Activated naive CD4-positive, alpha-beta T cell treated with anti-CD3 and anti-CD28 coated beads, Interleukin-2, amount 10 ng/mL, durations not matched to agents 7 days and 5 days (primary cell): ENCODE measurements around the gene AXIN2.

ENCODE experiments used
- CTCF ChIA-PET: fragments of 350-600 bp; sonication (Branson Sonifier 250); formaldehyde crosslinking; loops from one replicate; lab custom pipeline; 2021; ENCODE audit warnings: antibody characterized with exemption; lab: Charles Lee
- DNase-seq: peaks from one replicate; pipeline ENCODE4 v3.0.0-alpha.2; 2020
- H3K27ac Mint-ChIP-seq: one replicate; pipeline ENCODE4 v1.8.0; 2021; ENCODE audit warnings: mild to moderate bottlenecking, moderate library complexity, mixed read lengths
- H3K27me3 Mint-ChIP-seq: one replicate; pipeline ENCODE4 v1.8.0; 2021; ENCODE audit warnings: mild to moderate bottlenecking, mixed read lengths
- H3K36me3 Mint-ChIP-seq: one replicate; pipeline ENCODE4 v1.8.0; 2021; ENCODE audit warnings: mixed read lengths
- H3K4me1 Mint-ChIP-seq: one replicate; pipeline ENCODE4 v1.8.0; 2021; ENCODE audit warnings: mixed read lengths
- H3K4me3 Mint-ChIP-seq: one replicate; pipeline ENCODE4 v1.8.0; 2021; ENCODE audit warnings: mild to moderate bottlenecking, moderate library complexity, mixed read lengths
- H3K9me3 Mint-ChIP-seq: one replicate; pipeline ENCODE4 v1.8.0; 2021; ENCODE audit warnings: mixed read lengths

Gene AXIN2

DNA sequence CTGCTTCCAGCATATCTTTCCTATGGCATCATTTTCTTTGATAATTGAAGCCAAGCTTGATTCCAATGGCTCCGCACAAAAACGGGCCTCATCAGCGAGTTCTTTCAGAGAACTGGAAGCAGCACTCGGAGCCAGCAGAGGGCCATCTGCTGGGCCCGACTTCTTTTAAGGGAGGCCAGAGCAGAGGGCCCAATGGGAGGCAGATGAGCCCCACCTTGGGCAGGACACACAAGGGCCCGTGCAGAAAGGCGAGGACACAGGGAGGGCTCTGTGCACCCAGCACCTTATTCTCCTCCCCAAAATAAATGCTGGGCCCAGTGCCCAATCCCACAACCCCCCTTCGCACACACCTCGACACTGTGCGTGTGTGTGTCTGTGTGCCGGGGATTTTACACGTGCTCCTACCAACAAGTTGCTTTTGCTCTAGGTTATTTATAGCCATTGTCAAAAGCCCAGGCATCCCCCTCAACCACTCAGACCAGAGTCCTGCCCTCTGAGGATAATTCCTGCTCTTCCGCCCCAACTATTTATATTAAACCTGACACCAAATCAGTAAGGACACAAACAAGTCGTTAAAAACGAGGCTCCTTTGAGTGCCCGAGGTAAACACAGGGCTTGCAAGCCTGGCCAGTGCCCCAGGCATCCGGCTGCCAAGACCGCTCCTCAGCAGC, 6.8 kb downstream of the AXIN2 start:
- Mint-ChIP-seq H3K36me3 (peaks cover 29% of the 10 kb centered on the region), H3K9me3 (no peaks in the 10 kb centered on the region), H3K27ac (no peak overlapping the region), H3K4me3 (no peak overlapping the region), H3K4me1 (peaks cover 30% of the 10 kb centered on the region), H3K27me3 (no peaks in the 10 kb centered on the region)
- DNase-seq = no peak
- CTCF ChIA-PET = interaction anchor here (1.3 to 5.4 kb wide), 3 partner anchors 16 to 611 kb away, joined by 3 to 40 read pairs (median 4); no protein-coding TSS in a partner anchor

DNA sequence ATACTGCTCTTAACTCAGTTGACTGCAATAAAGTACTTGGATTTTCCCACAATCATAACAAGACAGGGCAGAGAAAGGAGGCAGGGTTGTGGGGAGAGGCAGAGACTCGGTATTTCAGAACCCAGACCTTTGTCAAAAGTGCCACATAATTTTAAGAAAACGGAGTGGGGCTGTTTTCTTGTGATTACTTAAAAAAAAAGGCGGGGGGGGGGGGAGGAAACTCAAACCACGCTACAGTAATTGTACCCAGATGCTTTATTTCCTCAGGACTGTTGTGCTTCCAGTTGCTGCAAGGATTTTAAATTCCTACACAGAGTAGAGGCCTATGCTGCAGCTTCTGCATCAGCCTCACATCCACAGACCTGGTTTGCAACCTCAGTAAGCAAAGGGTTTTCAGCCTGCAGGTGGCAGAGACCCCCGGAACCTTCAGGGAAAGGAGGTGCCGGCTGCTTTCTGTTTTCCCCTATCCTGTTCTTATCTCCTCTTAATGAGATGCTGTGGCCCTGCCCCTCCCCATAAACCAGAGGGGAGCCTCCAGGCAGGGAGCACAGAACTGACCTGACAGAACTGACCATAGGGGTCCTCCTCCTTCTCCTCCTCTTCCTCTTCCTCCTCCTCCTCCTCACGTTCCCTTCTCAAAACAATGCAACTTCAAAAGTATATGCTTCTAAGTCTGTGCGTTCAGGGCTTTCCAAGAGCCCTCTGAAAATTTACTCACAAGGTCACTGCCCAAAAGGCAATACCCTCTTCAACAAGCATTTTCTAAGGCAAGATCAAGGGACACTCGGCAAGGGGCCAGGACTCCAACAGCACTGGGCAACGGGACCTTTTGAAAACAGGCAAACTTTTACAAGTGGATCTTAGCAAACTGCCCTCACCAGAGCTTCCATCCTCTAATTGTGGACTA, 7.5 kb downstream of the AXIN2 start:
- CTCF ChIA-PET = interaction anchor here (5.4 kb wide), 1 partner anchor 259 kb away, joined by 40 read pairs; no protein-coding TSS in a partner anchor
- Mint-ChIP-seq H3K9me3 (no peaks in the 10 kb centered on the region), H3K4me1 (peaks cover 30% of the 10 kb centered on the region), H3K4me3 (no peak overlapping the region), H3K27ac (no peak overlapping the region), H3K36me3 (peaks cover 32% of the 10 kb centered on the region), H3K27me3 (no peaks in the 10 kb centered on the region)
- no peak for DNase-seq

DNA sequence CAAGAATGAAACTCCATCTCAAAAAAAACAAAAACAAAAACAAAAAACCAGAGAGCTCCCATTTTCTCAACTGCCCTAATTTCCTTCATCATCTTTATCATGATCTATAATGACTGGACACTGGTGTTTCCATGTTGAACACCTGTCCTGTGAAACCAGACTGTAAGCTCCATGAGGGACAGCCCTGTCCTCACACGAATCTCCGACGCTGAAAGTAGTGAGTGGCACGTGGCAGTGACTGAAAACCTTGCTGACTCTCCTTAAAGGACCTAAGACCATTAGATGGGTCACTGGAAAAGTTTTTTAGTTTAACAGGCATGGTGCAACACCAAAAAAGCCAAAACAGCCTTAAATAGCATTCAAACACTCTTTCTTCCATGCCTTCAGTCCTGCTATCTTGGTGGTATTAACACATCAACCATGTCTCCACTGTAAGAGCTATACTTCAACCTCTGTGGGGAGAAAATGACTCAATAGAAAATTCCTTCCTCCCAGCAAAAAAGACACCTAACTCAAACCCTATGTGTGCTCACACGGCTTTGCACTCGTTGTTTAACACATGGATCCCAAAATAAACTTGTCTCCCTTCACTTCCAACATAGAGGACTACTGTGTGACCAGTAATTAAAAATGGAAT, 8.3 kb downstream of the AXIN2 start:
- Mint-ChIP-seq H3K36me3 (peaks cover 40% of the 10 kb centered on the region), H3K4me3 (no peak overlapping the region), H3K9me3 (no peaks in the 10 kb centered on the region), H3K27me3 (no peaks in the 10 kb centered on the region), H3K4me1 (peaks cover 36% of the 10 kb centered on the region), H3K27ac (no peak overlapping the region)
- CTCF ChIA-PET = interaction anchor here (5.4 kb wide), 1 partner anchor 258 kb away, joined by 40 read pairs; no protein-coding TSS in a partner anchor
- no peak for DNase-seq

DNA sequence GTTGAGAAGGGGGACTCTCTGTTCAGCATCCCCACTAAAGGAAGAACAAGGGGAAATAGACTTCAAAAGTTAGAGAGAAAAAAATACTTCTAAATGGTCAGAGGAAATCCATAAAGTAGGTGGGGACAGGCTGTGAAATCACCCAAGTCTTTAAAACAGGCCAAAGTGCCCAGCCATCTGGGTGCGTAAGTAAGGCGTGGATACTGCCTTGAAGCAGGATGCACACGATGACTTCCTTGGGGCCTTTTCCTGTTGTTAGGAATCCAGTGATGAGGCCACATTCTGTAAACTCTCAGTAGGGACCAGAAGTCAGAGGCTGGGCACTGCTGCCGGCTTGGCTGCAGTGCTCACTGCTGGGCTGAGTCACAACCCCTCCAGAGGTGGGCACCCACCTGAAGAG, 9.2 kb downstream of the AXIN2 start:
- no peak overlapping the region for H3K27ac Mint-ChIP-seq
- DNase-seq = no peak
- no peaks in the 10 kb centered on the region for H3K9me3 Mint-ChIP-seq
- CTCF ChIA-PET = no interaction called here
- peaks cover 46% of the 10 kb centered on the region for H3K36me3 Mint-ChIP-seq
- no peaks in the 10 kb centered on the region for H3K27me3 Mint-ChIP-seq
- peaks cover 44% of the 10 kb centered on the region for H3K4me1 Mint-ChIP-seq
- H3K4me3 Mint-ChIP-seq = no peak overlapping the region

DNA sequence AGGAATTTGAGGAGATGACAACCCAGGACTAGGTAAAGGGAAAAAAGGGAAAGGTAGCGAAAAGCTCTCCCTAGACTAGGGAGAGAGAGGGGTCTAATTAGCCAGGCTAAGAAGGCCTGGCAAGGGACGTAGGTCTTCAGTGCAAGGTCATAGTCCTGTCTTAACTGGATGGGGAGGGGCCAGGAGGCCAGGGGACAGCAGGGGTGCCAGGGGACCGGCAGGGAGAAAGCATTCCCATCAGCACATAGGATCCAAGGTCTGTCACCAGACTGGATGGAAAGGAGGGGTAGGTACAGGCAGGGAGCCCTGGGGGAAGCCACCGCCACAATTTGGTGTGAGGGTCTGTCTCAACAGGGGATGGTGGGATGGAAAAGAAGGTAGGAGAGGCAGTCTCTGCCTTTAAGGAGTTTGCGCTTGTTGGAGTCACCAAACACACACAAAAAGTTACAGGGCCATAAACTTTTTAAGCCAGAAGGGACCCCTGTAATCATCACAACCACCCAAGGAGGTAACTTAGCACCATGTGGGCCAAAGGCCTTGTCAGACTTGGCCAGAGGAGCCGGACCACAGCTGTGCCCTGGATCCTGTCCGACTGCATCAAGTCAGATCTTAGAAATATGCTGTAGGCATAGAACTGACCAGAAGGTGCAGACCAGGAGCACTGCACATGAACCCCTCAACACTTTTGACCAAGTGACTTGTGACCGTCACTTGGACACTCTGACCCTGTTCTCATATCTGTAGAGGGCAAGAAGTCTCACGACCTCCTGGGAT, 10.0 kb downstream of the AXIN2 start:
- H3K27ac Mint-ChIP-seq = no peak overlapping the region

DNA sequence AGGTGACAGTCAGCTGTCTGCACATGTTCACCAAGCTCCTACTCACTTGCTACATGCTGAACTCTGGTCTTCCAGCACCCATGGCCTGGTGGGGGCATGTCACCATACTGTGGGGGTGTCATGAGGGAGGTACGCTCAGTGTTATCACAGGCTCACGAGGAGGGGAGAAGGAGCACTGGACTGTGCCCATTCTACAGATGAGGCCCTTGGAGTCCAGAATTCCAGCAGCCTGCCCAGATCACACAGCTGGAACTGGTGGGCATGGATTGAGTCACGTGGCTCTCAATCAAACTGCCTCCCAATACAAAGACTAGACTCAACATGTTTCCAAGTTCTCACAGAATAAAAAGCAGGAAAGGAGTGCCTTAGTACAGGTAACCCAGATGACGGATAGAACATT, 10.7 kb downstream of the AXIN2 start:
- Mint-ChIP-seq H3K27me3 (no peaks in the 10 kb centered on the region), H3K36me3 (peaks cover 55% of the 10 kb centered on the region), H3K4me3 (no peak overlapping the region), H3K9me3 (no peaks in the 10 kb centered on the region), H3K4me1 (peaks cover 56% of the 10 kb centered on the region), H3K27ac (no peak overlapping the region)
- CTCF ChIA-PET = no interaction called here
- DNase-seq = no peak

More for the DNA sequence above, 10.0 kb downstream of the AXIN2 start:
- no peaks in the 10 kb centered on the region for H3K9me3 Mint-ChIP-seq
- H3K4me3 Mint-ChIP-seq = no peak overlapping the region
- H3K4me1 Mint-ChIP-seq = peaks cover 52% of the 10 kb centered on the region
- H3K36me3 Mint-ChIP-seq = peaks cover 51% of the 10 kb centered on the region
- no peak for DNase-seq
- CTCF ChIA-PET = no interaction called here
- H3K27me3 Mint-ChIP-seq = no peaks in the 10 kb centered on the region

DNA sequence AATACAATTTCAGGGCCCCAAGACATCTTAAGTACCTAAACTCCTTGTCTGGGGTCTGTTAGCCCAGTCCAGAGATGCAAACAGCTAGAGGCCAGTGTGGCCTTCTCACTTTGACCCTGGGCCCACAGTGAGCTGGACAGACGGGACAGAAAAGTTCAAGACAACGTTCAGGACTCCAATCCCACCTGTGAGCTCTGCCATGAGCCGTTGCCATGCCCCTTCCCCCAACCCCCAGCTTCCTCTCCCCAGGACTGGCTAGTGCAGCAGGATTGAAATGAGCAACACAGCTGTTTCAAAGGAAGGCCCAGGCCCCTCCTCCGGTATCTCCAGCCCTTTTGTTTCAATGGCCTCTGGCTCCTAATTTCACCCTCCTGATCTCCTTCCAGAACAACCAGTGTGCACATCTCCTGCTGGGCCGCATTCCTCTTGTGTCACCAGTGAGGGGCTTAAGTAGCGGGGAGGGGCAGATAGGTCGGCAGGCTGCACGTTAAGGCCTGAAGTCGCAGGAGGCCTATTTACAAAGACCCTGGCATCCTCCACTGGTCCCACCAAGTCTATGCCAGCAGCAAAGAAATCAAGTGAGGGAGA, 11.3 kb downstream of the AXIN2 start:
- Mint-ChIP-seq H3K4me3 (no peak overlapping the region), H3K36me3 (peaks cover 55% of the 10 kb centered on the region), H3K4me1 (peaks cover 56% of the 10 kb centered on the region), H3K27ac (no peak overlapping the region), H3K9me3 (no peaks in the 10 kb centered on the region), H3K27me3 (no peaks in the 10 kb centered on the region)
- DNase-seq = no peak
- CTCF ChIA-PET = no interaction called here

DNA sequence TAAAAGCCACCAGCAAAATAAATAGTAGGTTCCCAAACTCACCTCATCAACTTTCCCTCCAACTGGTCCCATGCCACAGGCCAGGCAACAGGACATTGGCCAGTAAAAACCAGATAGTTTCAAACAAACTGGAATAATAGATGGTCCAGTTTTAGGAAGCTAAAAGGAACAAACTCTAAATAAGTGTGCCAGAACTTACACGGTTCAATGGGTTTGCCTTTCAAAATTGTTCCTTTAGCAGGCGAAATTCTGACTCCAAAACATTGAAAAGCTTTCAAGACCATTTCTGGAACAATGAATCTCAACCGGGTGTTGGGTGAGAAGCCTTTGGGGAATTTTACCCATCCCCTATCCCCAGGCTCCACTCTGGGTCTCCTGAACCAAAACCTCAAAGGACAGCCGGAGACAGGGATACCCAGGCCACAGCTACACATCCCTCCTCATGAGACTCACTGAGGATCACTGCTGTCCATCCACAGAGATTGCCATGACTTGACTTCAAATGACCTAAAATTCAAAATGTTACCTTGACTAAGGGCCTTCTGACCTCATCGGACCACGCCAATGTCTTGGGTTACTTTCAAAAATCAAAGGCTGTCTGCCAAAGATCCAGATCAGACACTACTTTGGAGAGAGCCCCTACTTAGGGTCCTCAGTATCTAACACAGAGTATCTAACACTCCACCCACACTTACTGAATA, 13.0 kb downstream of the AXIN2 start:
- H3K27me3 Mint-ChIP-seq = no peaks in the 10 kb centered on the region
- no peaks in the 10 kb centered on the region for H3K9me3 Mint-ChIP-seq
- H3K36me3 Mint-ChIP-seq = peaks cover 61% of the 10 kb centered on the region
- peaks cover 51% of the 10 kb centered on the region for H3K4me1 Mint-ChIP-seq
- no peak for DNase-seq
- H3K4me3 Mint-ChIP-seq = no peak overlapping the region
- H3K27ac Mint-ChIP-seq = no peak overlapping the region
- CTCF ChIA-PET = no interaction called here

DNA sequence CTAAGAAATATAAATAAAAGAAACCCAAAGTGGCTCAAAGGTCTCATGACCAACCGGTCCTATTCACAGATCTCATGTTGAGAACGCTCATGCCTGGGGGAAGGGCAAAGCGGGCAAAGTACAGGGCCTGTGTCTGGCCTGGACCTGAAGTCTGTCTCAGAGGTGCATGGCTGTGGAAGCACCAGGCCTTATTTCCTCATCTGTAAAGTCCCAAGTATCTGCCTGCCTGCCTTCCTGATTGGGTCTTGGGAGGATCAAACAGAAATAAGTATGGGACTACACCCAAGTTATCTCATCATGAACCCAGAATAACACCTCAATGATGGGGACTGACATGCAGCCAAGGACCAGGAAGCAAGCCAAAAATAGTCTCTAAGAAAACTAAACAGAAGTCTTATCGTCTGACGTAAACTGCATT, 14.2 kb downstream of the AXIN2 start:
- Mint-ChIP-seq H3K27ac (peak overlapping the region; percentile 82), H3K9me3 (no peaks in the 10 kb centered on the region), H3K27me3 (no peaks in the 10 kb centered on the region), H3K4me1 (peaks cover 42% of the 10 kb centered on the region), H3K4me3 (no peak overlapping the region), H3K36me3 (peaks cover 55% of the 10 kb centered on the region)
- CTCF ChIA-PET = no interaction called here
- no peak for DNase-seq

DNA sequence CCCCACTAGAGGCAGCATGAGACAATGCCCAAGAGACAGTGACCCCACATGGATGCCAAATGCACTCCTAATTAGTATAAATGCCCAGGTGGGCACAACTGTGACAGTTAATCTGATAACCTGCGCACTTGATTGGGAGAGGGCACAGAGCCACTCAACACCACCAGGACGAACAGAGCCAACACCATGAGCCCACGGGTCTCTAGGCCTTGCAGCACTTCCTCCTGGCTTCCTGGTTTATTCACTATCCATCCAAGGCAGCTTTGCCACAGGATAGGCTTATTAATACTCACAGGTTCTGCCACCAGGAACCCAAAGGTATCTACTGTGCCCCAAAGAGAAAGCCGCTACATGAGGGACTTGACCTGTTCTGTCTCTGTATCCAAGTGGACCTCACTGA, 14.9 kb downstream of the AXIN2 start:
- Mint-ChIP-seq H3K4me1 (peaks cover 37% of the 10 kb centered on the region), H3K27me3 (no peaks in the 10 kb centered on the region), H3K4me3 (no peak overlapping the region), H3K27ac (peak overlapping the region; percentile 82), H3K9me3 (no peaks in the 10 kb centered on the region), H3K36me3 (peaks cover 56% of the 10 kb centered on the region)
- DNase-seq = no peak
- CTCF ChIA-PET = no interaction called here

DNA sequence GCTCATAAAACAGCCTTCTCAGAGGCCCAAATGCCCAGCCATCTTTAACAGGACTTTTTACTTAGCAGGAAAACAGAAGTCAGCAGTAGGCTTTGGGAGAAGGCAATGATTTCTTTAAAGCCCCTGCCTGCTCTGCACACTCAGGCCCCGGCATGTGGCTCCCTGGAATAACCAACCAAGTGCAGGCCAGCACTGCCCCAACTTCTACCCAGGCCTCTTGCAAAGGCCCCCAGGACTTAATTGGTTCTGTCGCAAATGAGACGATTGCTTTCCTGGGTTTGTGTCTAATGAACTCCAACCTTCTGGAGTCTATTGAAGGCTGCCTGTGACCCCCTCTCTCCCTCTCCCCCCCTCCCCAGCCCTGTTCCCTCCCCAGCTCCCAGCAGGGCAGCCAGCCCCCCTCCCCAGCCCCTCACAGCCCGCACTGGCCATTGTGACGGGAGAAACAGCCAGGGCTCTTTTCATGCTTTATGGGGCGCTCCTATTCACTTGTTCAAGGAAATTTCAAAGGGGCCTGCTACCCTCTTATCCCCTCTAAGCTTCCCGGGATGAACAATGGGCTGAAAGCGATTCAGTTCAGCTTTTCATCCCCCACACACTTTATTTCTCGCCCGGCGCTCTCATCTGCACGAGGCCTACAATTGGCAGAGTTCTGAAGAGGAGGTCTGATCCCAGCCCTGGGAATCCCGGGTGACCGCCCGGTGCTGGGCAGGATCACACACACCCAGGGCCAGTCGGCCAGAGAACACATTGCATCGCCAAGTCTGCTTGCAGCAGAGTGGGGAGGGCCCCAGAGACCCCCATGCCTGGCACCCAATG, 15.5 kb downstream of the AXIN2 start:
- no peak overlapping the region for H3K4me3 Mint-ChIP-seq
- H3K36me3 Mint-ChIP-seq = peaks cover 60% of the 10 kb centered on the region
- H3K27me3 Mint-ChIP-seq = no peaks in the 10 kb centered on the region
- peaks cover 35% of the 10 kb centered on the region for H3K4me1 Mint-ChIP-seq
- DNase-seq = no peak
- H3K9me3 Mint-ChIP-seq = no peaks in the 10 kb centered on the region
- H3K27ac Mint-ChIP-seq = no peak overlapping the region
- CTCF ChIA-PET = interaction anchor here (1.3 kb wide), 1 partner anchor 11 kb away, joined by 3 read pairs; no protein-coding TSS in a partner anchor

DNA sequence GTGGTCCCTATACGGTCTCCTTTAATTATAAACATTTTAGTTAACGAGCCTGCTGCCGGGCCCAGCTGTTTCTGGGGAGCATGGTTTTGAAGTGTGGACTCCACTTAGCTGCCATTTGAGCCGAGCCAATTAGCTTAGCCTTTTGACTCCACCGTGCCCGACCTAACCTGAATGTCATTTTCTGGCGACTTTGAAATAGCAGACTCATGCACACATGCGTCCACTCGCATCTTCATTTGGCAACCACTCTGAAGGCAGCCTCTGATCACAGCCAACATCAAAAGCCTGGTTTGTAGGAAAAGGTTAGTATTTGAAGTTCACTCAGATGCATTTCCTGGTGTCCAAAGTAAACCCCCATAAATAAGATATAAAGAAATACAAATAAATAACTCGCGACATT, 16.8 kb downstream of the AXIN2 start:
- H3K9me3 Mint-ChIP-seq = no peaks in the 10 kb centered on the region

More for the DNA sequence above, 16.8 kb downstream of the AXIN2 start:
- H3K36me3 Mint-ChIP-seq = peaks cover 63% of the 10 kb centered on the region
- no peak overlapping the region for H3K27ac Mint-ChIP-seq
- H3K4me1 Mint-ChIP-seq = peaks cover 46% of the 10 kb centered on the region
- CTCF ChIA-PET = no interaction called here
- H3K4me3 Mint-ChIP-seq = no peak overlapping the region
- no peaks in the 10 kb centered on the region for H3K27me3 Mint-ChIP-seq
- DNase-seq = no peak
